Loucy (cell line): ENCODE results near the gene IL36G.

Experiments
- H2AFZ ChIP-seq: fragments of 200-600 bp; sonication (generic); 2 replicates; pipeline ENCODE4 v1.6.0; 2016; ENCODE audit warnings: antibody characterized with exemption, mild to moderate bottlenecking, low read length, moderate library complexity
- H3F3A ChIP-seq: fragments of 200-600 bp; 2 replicates; pipeline ENCODE4 v1.6.0; 2016; ENCODE audit warnings: antibody characterized with exemption, low read depth, mild to moderate bottlenecking
- H3K27me3 ChIP-seq: fragments of 200-600 bp; sonication (generic); 2 replicates; pipeline ENCODE4 v1.6.1; 2014; ENCODE audit warnings: low read length, mild to moderate bottlenecking; ENCODE audit not compliant: insufficient read depth, poor library complexity, severe bottlenecking
- H3K36me3 ChIP-seq: fragments of 200-600 bp; sonication (generic); 2 replicates; pipeline ENCODE4 v1.6.1; 2016; ENCODE audit warnings: low read length; ENCODE audit not compliant: insufficient read depth
- H3K4me1 ChIP-seq: fragments of 200-600 bp; sonication (generic); 2 replicates; pipeline ENCODE4 v1.5.1; 2014; ENCODE audit warnings: low read length, mild to moderate bottlenecking; ENCODE audit not compliant: insufficient read depth, poor library complexity, severe bottlenecking
- H3K4me2 ChIP-seq: fragments of 200-600 bp; sonication (generic); 2 replicates; pipeline ENCODE4 v1.6.0; 2014; ENCODE audit warnings: antibody characterized with exemption, low read length, low read depth, mild to moderate bottlenecking; ENCODE audit not compliant: poor library complexity, severe bottlenecking
- H3K4me3 ChIP-seq: fragments of 200-600 bp; sonication (generic); 2 replicates; pipeline ENCODE4 v1.5.1; 2014; ENCODE audit warnings: low read length, mild to moderate bottlenecking, mixed read lengths; ENCODE audit not compliant: poor library complexity, severe bottlenecking
- H3K79me2 ChIP-seq: fragments of 200-600 bp; sonication (generic); 2 replicates; pipeline ENCODE4 v1.6.1; 2014; ENCODE audit warnings: low read length; ENCODE audit not compliant: insufficient read depth
- H3K9ac ChIP-seq: fragments of 200-600 bp; sonication (generic); 2 replicates; pipeline ENCODE4 v1.6.0; 2014; ENCODE audit warnings: mild to moderate bottlenecking, low read depth, low read length, moderate library complexity; ENCODE audit not compliant: poor library complexity, severe bottlenecking
- H3K9me2 ChIP-seq: fragments of 200-600 bp; sonication (generic); replicated peaks from 2 replicates; pipeline ENCODE4 v1.6.1; 2016; ENCODE audit warnings: low read depth, low read length, mixed read lengths
- H3K9me3 ChIP-seq: fragments of 200-600 bp; sonication (generic); 2 replicates; pipeline ENCODE4 v1.6.1; 2014; ENCODE audit warnings: mild to moderate bottlenecking, antibody characterized with exemption, low read length, low read depth; ENCODE audit not compliant: insufficient read depth
- H4K20me1 ChIP-seq: fragments of 200-600 bp; sonication (generic); 2 replicates; pipeline ENCODE4 v1.6.0; 2014; ENCODE audit warnings: antibody characterized with exemption, low read length, mild to moderate bottlenecking; ENCODE audit not compliant: insufficient read depth, poor library complexity, severe bottlenecking
- CTCF ChIP-seq: fragments of 200-600 bp; sonication (generic); conservative IDR thresholded peaks from 2 replicates; pipeline ENCODE4 v1.5.1; 2014; ENCODE audit warnings: mild to moderate bottlenecking, antibody characterized with exemption, low read length
- EZH2phosphoT487 ChIP-seq: fragments of 200-600 bp; IDR thresholded peaks from 2 replicates; pipeline ENCODE4 v1.6.1; 2018; ENCODE audit warnings: antibody characterized with exemption, mild to moderate bottlenecking, moderate library complexity, borderline replicate concordance

IL36G gene

GRCh38 chr2:112993831-112994230, 16.0 kb downstream of the IL36G start:
- Histone ChIP-seq H3K27me3 (peaks cover 11% of the 10 kb centered on the region), H3K36me3 (no peaks in the 10 kb centered on the region), H3F3A (no peaks in the 10 kb centered on the region), H3K9ac (no peak overlapping the region), H3K9me3 (no peaks in the 10 kb centered on the region; the same call in 1 of the 2 replicates), H3K79me2 (no peaks in the 10 kb centered on the region), H3K4me3 (no peak overlapping the region), H3K9me2 (no peaks in the 10 kb centered on the region), H3K4me1 (peaks cover 16% of the 10 kb centered on the region), H3K4me2 (no peak overlapping the region), H4K20me1 (no peaks in the 10 kb centered on the region), H2AFZ (no peak overlapping the region)
- TF ChIP-seq CTCF (no peak), EZH2phosphoT487 (no peak)

GRCh38 chr2:112994648-112995047, 16.8 kb downstream of the IL36G start:
- H3F3A ChIP-seq: no peaks in the 10 kb centered on the region
- no peak overlapping the region for H3K4me3 ChIP-seq
- H3K36me3 ChIP-seq: no peaks in the 10 kb centered on the region
- H3K4me1 ChIP-seq: peaks cover 16% of the 10 kb centered on the region
- no peaks in the 10 kb centered on the region for H3K9me2 ChIP-seq
- H2AFZ ChIP-seq: no peak overlapping the region
- no peaks in the 10 kb centered on the region for H3K79me2 ChIP-seq
- H4K20me1 ChIP-seq: no peaks in the 10 kb centered on the region
- peaks cover 11% of the 10 kb centered on the region for H3K27me3 ChIP-seq
- no peaks in the 10 kb centered on the region; the same call in 1 of the 2 replicates for H3K9me3 ChIP-seq
- H3K4me2 ChIP-seq: no peak overlapping the region
- TF ChIP-seq EZH2phosphoT487: no peak
- TF ChIP-seq CTCF: no peak
- no peak overlapping the region for H3K9ac ChIP-seq

- H3K27me3 ChIP-seq: peaks cover 11% of the 10 kb centered on the region
- no peak overlapping the region for H3K9ac ChIP-seq
- no peak overlapping the region for H3K4me2 ChIP-seq
- H3K9me2 ChIP-seq: no peaks in the 10 kb centered on the region
- no peaks in the 10 kb centered on the region for H3F3A ChIP-seq
- H4K20me1 ChIP-seq: no peaks in the 10 kb centered on the region
- no peaks in the 10 kb centered on the region for H3K36me3 ChIP-seq
- no peak overlapping the region for H3K4me3 ChIP-seq
- H2AFZ ChIP-seq: no peak overlapping the region
- peaks cover 4% of the 10 kb centered on the region; the same call in 1 of the 2 replicates for H3K9me3 ChIP-seq
- H3K79me2 ChIP-seq: no peaks in the 10 kb centered on the region
- H3K4me1 ChIP-seq: peaks cover 16% of the 10 kb centered on the region
- TF ChIP-seq CTCF (no peak), EZH2phosphoT487 (no peak)
These were observed 17.6 kb downstream of the IL36G start for GRCh38 chr2:112995346-112995920.
